Renal cortical epithelial cell (primary cell): ENCODE data around the gene WBP1. TPM values are rescaled to one million over a fixed set of nuclear protein-coding genes. Genes with fewer than 3 reads are reported as not detected.
"Not testable (repeated sequence)": the region's sequence is repeated elsewhere in the genome, so short reads cannot be mapped to it uniquely, and the experiment has no call there.

Experiments
- DNase-seq: peaks from one replicate; pipeline ENCODE4 v3.0.0-alpha.2; 2011; ENCODE audit warnings: low read depth
- total RNA-seq: library from RNA; depleted of rRNA; stranded (reverse); fragments of >200 nt; gene quantifications from 2 replicates; pipeline ENCODE4 v1.2.3, GENCODE V29; 2014

The WBP1 gene
- total RNA-seq, 1 donor from 2014 or later: 57.3 TPM

- DNase-seq: peak; percentile 90
Observed at GRCh38 chr2:74482801-74483674, 24.8 kb downstream of the WBP1 start, which contains the start of the genes CCDC142 and TTC31. Gene CCDC142 (minus strand): TSS chr2:74482998. CDS start chr2:74482837, 161 bp downstream. Gene TTC31 (plus strand): TSS chr2:74483081. CDS start chr2:74483096, 15 bp downstream.

GRCh38 chr2:74483675-74484164, 25.5 kb downstream of the WBP1 start:
- DNase-seq: not testable (repeated sequence)

- DNase-seq: no peak
Observed at GRCh38 chr2:74486141-74486540, 27.9 kb downstream of the WBP1 start.

- no peak for DNase-seq
Observed at GRCh38 chr2:74488643-74489481, 30.6 kb downstream of the WBP1 start.

- no peak for DNase-seq
Observed at GRCh38 chr2:74489906-74490305, 31.7 kb downstream of the WBP1 start.

- no peak for DNase-seq
Observed at GRCh38 chr2:74491648-74492544, 33.7 kb downstream of the WBP1 start.

- DNase-seq: no peak
Observed at GRCh38 chr2:74493546-74493945, 35.3 kb downstream of the WBP1 start.

GRCh38 chr2:74495440-74495839, 37.2 kb downstream of the WBP1 start:
- DNase-seq: no peak

GRCh38 chr2:74496997-74497776, 38.9 kb downstream of the WBP1 start:
- no peak for DNase-seq

GRCh38 chr2:74497777-74498499, 39.7 kb downstream of the WBP1 start:
- DNase-seq: no peak

GRCh38 chr2:74498500-74499266, 40.4 kb downstream of the WBP1 start:
- DNase-seq: peak; percentile 19

GRCh38 chr2:74499267-74499939, 41.2 kb downstream of the WBP1 start, which contains the start of gene LBX2:
Gene LBX2 (minus strand): TSS chr2:74499603. CDS start chr2:74499537, 66 bp downstream.
- DNase-seq: no peak

- no peak for DNase-seq
Observed at GRCh38 chr2:74499940-74500577, 41.8 kb downstream of the WBP1 start.

GRCh38 chr2:74500578-74500946, 42.3 kb downstream of the WBP1 start:
- no peak for DNase-seq

- DNase-seq: no peak
Observed at GRCh38 chr2:74501335-74502071, 43.3 kb downstream of the WBP1 start.

GRCh38 chr2:74502147-74502719, 44.0 kb downstream of the WBP1 start:
- no peak for DNase-seq
